ENCODE results near the gene TAC1. TPM values are rescaled to one million over a fixed set of nuclear protein-coding genes. Genes with fewer than 3 reads are reported as not detected.

Gene TAC1
- total RNA-seq, 1 donor from 2014 or later: not detected

Other genes starting within 250 kb of the TAC1 start
- 7.5 TPM for gene ASNS, start 140.3 kb downstream of the TAC1 start, total RNA-seq